Left hindlimb (tissue), 1 donor: ENCODE results near the gene FAM193A.
"Not testable (repeated sequence)": the region's sequence is repeated elsewhere in the genome, so short reads cannot be mapped to it uniquely, and the experiment has no call there.

ENCODE experiments used
- DNase-seq: peaks from one replicate; pipeline ENCODE4 v3.0.0-alpha.2; 2018

The FAM193A gene

DNA sequence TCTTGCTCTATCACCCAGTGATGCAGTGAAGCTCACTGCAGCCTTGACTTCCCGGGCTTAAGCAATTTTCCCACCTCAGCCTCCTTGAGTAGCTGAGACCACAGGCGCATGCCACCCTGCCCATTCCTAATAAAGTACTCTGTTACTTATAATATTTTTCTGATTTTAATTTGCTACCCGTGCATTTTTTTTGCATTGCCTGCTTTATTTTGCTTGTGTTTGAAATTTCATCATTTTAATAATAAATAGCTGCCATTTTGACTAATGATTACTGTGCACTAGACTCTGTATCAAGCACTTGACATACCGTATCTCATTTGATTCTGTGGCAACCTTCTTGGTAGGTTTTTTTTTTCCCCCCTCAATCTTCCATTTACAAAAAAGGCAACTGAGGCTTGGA is 41.7 kb downstream of the FAM193A start:
- no peak for DNase-seq

DNA sequence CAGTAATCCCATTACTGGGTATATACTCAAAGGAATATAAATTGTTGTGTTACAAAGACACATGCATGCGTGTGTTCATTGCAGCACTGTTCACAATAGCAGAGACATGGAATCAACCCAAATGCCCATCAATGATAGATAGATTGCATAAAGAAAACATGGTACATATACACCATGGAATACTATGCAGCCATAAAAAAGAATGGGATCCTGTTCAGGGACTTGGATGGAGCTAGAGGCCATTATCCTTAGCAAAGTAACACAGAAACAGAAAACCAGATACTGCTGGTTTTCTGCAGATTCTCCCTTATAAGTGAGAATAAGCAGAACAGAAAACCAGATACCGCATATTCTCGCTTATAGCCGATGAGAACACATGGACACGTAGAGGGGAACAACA is 43.5 kb downstream of the FAM193A start:
- DNase-seq, result no peak

DNA sequence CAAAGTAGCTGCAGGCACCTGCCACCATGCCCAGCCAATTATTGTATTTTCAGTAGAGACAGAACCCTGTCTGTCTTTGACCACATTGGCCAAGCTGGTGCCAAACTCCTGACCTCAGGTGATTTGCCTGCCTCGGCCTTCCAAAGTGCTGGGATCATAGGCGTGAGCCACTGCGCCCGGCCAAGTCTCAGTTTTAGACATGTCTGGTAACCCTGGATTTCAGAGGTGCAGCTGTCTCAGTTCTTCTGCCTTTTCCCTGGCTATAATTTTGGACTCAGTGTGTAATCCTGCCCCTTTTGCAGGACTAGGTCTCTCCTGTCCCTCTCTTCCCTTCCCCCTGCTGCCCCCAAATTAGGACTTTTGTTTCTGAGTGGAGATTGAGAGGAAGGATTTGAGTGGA is 46.6 kb downstream of the FAM193A start:
- no peak for DNase-seq

DNA sequence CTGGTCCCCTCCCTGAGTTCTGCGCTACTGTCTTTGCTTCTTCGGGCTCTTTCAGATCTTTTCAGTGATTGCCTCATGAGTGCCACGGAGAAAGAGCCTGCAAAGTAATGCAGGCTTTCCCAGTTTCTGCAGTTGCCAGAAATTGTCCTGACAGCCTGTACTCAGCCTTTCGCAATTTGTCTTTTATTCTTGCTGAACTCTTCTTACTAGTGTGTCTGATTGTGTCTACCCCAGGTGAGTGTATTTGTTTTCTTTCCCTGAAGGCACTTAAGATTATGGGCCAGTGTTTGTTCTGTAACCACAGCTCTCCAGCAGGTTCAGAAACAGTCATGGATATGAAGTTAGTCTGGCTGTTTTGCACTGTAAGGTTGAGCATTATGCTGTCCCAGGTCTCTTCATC is 47.1 kb downstream of the FAM193A start:
- DNase-seq, result no peak

DNA sequence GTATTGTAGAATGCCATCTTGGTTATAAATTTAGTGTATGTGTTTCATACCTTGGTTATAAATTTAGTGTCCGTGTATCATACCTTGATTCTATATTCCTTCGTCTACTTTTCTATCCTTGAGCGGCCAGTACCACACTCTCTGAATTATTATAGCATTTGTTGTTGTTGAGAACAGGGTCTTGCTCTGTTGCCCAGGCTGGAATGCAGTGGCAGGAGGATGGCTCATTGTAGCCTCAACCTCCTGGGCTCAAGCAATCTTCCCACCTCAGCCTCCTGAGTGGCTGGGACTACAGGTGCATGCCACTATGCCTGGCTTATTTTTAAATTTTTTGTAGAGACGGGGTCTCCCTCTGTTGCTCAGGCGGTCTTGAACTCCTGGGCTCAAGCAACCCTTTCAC is 50.1 kb downstream of the FAM193A start:
- DNase-seq, result no peak

DNA sequence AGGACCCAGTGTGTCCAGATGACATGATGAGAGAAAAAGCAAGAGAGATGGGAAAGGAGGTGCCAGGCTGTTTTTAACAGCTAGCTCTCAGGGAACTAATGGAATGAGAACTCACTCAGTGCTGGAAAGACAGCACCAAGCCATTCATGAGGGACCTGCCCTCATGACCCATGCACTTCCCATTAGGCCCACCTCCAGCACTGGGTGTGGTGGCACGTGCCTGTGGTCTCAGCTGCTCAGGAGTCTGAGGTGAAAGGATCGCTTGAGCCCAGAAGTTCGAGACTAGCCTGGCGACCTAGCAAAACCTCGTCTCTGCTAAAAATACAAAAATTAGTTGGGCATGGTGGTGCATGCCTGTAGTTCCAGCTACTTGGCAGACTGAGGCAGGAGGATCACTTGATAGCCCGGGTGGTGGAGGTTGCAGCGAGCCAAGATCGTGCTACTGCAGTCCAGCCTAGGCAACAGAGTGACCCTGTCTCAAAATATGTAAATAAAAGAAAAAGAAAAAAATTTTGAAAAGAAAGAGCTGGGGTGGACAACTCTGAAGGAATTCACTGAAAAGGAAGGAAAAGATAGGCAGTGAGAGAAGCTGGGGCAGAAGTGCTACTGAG is 50.9 kb downstream of the FAM193A start:
- DNase-seq, result no peak

DNA sequence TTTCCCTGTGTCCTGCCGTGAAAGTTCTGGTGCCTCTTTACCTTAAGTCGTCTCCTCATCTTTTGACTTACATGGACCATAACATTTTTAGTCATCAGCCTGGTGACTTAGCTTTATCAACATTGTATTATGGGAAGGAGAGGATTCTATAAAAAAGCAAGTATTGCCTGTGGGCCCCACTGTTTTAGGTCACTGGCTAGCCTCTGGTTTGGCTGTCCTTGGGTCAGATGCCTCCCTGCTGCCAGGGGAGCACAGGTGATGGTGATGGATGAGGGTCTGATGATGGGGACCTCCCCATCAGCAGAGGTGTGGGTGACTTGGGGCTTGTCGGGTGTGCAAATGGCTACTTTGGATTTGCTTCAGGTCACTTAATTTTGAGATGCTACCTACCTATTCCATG is 51.8 kb downstream of the FAM193A start:
- no peak for DNase-seq

DNA sequence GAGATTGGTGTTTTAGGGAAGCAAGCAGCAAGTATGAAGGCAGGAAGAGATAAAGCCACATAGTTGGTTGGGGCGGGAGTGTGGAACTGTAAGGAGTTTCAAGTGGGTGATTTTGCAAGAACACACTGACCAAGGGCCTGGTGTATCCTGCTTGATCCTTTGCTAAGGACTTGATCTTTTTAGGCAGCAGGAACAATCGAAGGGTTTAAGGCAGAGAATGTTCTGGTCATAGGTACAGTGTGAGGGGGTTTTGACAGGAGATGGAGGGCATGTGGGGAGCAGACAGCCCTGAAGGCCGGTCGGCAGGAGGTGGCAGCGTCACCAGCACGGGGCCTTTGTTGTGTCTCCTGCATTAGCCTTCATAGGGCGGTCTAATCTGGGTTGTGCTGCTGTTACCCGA is 54.7 kb downstream of the FAM193A start:
- DNase-seq, result no peak

DNA sequence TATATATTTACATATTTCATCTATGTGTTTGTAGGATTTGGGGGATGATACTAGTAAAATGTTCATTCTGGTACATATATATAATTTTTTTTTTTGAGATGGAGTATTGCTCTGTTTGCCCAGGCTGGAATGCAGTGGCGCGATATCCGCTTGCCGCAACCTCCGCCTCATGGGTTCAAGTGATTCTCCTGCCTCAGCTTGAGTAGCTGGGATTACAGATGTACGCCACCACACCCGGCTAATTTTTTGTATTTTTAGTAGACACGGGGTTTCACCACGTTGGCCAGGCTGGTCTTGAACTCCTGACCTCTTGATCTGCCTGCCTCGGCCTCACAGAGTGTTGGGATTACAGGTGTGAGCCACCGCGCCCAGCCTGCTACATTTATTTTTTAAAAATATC is 55.6 kb downstream of the FAM193A start:
- not testable (repeated sequence) for DNase-seq

DNA sequence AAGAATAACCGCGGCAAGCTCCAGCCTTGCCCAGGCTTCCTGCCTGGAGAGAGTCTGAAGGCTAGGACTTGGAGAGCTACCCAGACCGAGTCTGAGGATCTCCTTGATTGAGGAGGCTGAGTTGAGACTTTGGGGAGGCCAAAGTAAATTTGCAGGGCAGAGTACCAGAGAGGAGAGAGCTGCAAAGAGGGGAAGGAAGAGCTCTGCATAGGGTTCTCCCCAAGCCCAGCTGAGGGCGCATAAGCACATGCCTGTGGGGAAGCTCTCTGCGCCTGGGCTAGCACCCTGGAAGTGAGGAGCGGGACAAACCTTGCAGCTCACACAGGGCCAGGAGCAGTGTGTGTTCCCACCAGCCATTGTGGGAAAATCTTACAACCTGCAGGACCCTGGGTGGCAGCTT is 56.1 kb downstream of the FAM193A start:
- DNase-seq, result no peak

DNA sequence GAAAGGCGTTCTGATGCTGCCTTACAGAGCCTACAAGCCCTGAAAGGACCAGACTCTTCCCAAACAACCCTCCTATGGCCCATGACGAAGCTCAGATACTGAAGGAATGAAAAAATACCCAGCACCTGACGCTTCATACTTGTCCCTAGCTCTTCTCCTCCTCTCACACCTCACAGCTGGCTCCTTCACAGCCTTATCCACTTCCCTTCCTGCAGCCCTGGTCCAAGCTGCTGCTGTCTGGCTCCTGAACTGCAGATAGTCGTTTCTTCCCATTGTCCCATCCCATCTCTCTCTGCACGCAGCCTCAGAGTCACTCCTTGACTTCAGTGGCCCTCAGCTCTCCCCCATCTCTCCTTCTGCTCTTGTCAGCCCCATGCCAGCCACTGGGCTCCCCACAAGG is 56.6 kb downstream of the FAM193A start:
- no peak for DNase-seq

DNA sequence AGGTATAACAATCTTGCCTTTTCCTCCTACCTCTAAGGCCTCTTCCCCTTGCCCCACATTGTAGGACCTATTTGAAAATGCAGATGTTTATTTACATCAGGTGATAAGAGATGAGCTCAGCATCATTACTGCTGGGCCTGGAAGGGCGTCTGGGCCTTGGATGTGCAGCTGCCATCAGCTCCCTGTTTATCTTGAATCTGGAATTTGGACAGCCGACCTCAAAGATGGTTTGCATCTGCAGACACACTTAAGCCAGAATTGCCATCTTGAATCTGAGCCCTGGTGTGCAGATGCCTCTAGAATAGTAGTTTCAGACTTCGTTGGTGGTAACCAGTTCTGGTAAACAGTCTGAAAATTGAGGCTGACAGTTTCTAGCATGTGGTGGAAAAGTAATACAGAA is 59.0 kb downstream of the FAM193A start:
- no peak for DNase-seq

DNA sequence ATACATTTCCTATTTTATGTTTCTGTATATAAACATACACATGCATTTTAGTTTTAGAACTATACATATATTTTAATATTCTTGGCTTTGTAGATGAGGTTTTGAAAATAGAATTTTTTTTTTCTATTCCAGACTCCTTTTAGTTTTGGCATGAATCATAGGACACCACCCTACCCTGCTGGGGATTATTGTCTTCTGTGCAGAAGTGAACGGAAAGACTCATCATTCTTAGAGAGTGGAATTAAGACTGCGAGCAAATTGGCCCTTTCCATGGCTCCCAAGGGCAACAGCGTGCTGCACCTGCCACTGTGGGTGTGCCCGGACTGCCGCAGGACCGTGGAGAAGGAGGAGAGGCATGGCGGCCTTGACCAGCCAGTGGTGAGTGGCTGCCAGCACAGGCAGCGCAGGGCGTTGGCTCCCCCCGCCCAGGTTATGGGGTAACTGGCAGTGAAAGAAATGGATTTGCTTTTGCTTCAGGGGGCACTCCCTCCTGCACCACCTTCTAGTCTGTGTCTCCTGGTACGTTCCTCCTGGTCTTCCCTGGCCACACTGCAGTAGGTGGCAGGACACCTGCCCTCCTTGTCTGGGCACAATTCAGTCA is 59.6 kb downstream of the FAM193A start:
- DNase-seq, result no peak

DNA sequence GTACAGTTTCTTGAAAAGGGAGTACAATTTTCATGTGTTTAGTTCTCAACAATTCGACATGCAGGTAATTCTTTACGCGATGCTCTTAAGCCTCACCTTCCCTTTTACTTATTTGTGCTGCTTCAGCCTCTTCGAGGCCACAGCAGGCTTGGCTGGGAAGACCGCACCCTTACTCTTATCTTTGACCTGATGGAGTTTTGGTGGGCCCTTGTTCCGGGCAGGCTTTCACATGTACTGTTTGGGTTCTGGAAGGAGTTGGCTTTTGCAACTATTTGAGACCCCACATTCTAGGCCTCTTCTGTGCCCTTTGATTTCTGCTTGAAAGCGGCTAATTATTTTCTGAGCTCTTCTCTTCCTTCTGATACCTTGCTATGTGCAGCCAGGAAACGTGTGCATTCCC is 60.2 kb downstream of the FAM193A start:
- no peak for DNase-seq

DNA sequence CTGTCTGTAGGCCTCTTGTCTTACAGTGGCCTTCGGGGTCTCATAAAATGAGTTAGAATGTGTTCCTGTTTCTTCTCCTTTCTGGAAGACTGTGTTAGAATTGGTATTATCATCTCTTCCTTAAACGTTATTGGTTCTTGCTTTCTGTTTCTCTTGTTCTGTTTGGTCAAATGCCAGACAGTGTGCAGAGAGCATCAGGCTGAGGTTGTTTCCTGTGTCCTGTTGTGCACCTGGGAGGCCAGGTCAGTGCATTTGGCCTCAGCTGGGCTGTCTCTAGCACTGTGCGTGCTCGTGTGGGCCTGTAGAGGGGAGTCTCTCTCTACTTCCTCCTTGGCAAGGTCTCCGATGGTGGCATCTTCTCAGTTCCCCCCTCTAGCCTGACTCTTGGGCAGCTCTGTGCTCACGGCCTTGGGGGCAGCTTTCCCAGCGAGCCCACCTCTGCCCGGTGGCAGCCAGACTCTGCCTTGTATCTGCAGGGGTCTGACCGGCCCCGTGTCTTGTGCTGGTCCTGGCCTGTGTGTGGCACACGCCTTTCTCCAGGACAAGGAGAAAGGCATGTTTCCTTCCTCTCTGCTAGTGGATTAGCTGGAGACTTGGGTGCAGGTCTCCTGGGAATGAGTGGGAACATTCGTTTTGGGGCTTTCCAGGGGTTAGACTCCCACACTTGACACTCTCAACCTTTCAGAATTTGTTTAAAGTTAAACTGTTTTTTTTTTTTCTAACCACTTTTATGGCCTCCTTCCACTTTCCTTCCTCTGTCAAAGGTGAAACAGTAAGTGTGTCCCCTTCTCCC is 62.3 kb downstream of the FAM193A start:
- no peak for DNase-seq

DNA sequence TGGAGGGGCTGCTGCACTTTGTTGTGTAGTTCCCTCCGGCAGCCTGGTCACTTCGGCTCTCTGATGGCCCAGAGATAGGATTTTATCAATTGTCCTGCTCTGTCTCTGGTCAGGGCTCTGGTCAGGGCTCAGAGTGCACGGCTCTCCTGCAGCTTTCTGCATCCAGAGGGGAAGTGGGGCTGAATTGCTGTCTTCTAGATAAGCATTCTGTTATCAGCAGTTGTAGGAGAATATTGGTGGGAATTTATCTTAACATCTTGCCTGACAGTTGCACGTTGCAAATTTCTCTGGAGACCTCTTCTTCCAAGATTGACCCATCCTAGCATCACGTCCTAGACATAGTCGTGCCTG is 62.8 kb downstream of the FAM193A start:
- no peak for DNase-seq

DNA sequence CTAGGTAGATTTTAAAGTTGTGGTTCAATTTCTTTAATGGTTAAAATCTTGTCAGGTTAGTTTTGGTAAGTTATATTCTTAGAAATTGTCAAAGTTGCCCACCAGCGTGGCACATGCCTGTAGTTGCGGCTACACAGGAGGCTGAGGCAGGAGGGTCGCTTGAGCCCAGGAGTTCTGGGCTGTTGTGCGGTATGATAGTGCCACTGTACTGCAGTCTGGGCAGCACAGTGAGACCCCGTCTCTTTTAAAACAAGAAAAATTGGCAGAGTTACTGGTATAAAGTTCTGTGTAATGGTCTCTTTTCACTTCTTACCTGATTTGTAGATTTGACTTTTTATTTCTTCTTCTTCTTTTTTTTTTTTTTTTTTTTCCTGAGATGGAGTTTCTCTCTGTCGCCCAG is 64.4 kb downstream of the FAM193A start:
- DNase-seq, result no peak

DNA sequence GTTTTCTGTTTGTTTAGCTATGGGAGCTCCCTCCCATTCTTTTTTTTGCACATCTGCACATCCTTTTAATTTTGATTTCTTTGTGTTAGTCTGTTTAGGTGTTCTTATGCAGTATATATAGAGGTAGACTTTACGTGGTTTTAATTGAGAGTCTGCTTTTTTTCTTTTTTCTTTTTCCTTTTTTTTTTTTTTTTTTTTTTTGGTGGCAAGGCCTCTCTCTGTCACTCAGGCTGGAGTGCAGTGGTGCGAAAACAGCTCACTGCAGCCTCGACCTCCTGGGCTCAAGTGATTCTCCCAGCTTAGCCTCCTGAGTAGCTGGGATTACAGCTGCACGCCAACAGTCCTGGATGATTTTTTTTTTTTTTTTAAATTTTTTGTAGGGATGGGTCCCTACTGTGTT is 68.2 kb downstream of the FAM193A start:
- no peak for DNase-seq

DNA sequence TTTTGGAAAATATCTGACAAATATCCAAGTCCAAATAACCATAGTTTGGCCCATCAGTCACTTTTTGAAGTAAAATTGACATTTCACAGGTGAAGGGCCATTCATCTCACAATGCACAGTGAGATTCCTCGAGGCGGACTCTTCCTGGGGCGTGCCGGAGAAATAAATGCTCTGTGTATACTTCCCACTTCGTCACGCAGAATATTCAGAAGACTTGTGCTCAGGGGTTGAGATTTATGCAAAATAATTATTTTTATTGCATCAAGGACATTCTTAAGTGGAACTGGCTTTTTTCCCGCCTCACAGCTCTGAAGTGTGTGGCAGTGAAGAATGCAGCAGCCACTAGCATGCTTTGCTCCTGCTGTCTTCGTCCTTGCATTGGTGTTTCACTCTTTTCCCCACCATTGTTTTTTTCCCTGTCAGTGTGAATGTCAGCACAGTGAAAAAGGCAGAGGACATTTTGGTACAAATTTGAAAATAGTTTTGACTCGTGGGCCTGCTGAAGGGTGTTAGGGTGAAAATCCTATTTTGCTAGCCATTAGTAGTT is 70.6 kb downstream of the FAM193A start:
- DNase-seq, result no peak

DNA sequence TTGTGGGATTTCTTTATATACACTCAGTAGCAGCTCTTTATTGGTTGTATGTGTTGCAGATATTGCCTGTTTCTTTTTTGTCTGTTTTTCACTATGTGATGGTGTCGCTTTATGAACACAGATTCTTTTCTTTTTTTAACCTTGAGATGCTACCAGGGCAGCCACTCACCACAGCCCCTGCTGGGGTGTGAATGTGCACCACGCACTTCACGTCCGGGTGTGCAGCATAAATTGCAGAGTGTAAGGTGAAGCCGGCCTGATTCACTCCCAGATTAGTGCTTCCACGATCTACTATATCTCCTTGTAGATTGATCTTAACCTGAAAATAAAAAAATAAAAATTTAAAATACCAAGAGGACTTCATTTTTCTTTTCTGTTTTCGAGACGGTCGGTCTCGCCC is 71.4 kb downstream of the FAM193A start:
- no peak for DNase-seq

DNA sequence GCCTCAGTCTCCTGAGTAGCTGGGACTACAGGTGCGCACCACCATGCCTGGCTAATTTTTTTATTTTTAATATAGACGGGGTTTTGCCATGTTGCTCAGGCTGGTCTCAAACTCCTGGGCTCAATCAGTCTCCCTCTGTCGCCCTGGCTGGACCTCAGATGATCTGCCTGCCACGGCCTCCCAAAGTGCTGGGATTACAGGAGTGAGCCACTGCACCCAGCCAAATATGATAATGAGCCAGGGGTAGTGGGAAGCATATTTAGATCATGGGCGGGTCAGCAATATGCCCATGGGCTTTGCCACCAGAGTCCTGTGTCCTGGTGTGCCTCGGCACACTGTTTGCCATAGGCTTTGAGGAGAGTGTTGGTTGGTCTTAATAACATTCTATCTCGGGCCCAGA is 71.8 kb downstream of the FAM193A start:
- no peak for DNase-seq

DNA sequence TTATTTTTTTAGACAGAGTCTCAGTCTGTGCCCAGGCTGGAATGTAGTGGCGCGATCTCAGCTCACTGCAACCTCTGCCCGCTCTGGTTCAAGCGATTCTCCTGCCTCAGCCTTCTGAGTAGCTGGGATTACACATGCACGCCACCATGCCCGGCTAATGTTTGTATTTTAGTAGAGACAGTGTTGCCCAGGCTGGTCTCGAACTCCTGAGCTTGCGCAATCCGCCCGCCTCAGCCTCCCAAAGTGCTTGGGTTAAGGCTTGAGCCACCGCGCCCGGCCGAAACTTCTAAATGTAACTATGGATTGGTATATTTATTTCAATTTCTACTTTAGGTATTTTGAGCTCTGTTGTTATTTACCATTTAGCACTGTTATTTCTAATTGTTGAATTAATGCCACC is 79.4 kb downstream of the FAM193A start:
- DNase-seq, result no peak

DNA sequence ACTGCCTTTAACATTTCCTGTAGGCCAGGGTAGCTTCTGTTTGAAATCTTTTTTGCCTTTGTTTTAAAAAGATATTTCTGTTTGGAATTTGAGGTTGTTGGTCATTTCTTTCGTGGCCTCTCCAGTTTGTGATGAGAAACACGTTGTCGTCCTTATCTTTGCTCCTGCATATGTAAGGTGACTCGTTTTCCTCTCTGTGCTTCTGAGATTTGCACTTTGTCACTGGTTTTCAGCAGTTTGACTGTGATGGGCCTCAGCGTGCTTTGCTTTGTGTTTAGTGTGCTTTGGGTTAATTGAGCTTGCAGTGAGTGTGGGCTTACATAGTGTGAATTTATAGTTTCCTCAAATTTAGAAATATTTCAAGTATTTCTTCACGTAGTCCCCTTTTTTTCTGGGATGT is 81.5 kb downstream of the FAM193A start:
- no peak for DNase-seq

DNA sequence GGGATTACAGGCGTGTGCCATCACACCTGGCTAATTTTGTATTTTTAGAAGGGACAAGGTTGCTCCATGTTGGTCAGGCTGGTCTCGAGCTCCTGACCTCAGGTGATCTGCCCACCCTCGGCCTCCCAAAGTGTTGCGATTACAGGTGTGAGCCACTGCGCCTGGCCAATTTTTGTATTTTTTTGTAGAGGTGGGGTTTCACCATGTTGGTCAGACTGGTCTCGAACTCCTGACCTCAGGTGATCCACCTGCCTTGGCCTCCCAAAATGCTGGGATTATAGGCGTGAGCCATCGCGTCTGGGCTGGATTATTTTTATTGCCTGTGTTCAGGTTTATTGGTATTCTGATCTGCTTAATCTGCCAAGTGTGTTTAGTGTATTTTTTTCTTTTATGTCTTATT is 82.3 kb downstream of the FAM193A start:
- DNase-seq, result not testable (repeated sequence)
